GM21786 (cell line): ENCODE results near the gene BORCS5.
"Not testable (repeated sequence)": the region's sequence is repeated elsewhere in the genome, so short reads cannot be mapped to it uniquely, and the experiment has no call there.

ENCODE experiments used
- ATAC-seq: cut with Tn5 transposase; IDR thresholded peaks from one replicate; pipeline ENCODE4 v1.9.1; 2021; ENCODE audit not compliant: unreplicated experiment

BORCS5 gene

DNA sequence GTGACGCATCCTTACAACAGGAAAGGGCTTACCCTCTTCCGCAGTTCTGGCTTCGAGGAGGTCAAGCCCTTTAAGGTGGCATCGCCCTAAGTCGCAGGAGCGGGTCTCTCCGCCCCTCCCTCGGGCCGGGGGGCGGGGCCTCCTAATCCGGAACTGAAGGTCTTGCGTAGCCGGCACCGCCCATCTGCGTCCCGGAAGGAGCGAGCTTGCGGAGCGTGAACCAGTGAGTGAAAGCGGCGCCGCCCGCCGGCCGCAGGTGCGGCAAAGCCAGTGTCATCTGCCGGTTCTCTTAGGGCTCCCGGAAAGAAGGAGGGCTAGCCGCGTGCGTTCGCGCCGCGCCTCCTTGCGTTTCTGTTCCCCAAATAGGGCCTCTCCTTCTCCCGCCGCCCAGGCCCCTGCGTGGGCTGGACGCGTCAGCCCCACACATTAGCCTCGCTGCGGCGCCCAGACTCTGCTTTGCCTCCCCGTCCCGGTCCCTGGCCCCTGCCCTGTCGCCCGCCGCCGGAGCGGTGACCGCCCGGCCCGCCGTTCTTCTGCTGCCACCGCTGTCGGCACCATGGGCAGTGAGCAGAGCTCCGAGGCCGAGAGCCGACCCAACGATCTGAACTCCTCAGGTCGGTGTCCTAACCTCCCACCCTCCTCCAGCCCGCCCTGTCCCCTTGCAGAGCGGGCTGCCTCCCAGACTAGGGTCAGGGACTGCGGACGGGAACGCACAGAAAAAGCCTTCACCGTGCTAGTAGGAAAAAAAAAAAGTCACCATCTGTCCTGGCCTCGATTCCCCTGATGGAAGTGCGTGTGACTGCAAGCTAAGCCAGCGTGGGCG, at the start of gene BORCS5:
Gene BORCS5, plus strand, starts transcription at position 183 of the 823 bp plus-strand sequence. Its CDS starts 374 bp downstream, at position 557.
- ATAC-seq = peak; percentile 82

DNA sequence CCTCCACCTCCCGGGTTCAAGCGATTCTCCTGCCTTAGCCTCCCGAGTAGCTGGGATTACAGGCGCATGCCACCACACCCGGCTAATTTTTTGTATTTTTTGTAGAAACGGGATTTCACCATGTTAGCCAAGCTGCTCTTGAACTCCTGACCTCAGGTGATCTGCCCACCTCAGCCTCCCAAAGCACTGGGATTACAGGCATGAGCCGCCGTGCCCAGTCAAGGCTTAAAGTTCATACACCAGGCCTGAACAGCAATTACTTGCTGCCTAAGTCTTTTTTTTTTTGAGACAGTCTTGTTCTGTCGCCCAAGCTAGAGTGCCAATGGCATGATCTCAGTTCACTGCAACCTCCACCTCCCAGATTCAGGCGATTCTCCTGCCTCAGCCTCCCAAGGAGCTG, 46.2 kb upstream of the BORCS5 start:
- ATAC-seq = not testable (repeated sequence)

DNA sequence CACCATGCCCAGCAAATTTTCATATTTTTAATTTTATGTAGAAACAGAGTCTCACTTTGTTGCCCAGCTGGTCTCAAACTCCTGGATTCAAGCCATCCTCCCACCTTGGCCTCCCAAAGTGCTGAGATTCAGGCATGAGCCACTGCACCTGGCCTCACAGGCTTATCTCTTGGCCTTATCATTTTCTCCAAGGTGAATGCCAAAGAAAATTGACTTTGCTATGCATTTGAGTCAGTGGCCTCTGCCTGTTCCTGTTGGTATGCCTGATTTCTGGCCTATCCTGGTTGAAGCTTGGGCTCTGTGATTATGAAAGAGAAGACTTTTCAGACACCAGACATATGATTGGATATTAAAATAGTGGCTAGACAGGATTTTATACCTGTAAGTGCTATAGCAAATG, 41.0 kb upstream of the BORCS5 start:
- no peak for ATAC-seq

DNA sequence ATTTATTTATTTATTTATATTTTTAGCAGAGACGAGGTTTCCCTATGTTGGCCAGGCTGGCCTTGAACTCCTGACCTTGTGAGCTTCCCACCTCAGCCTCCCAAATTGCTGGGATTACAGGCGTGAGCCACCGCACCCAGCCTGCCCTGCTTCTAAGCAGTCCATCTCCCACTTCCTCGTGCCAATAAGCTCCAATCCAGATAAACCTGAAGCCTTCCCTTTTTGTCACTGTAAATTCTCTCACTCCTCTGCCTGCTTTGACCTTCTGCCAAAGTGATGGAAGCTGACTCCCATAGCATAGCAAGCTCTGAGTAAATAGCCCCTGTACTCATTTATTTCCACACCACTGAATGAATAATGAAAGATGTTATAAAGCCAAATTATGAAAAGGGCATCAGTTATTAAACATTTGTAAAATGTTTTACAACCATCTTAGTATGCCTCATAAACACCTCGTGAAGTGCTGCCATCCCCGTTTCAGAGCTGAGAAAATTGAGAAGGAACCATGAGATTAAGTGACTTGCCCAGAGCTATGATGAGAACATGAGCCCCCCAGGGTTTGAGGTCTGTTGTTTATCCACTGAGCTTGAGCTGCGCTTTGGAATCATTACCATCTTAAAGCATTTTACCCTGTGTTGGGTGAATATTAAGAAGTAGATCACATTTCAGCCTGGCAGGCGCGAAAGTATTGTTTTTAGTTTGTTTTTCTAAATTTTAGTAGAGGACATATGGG, 37.3 kb upstream of the BORCS5 start:
- no peak for ATAC-seq

DNA sequence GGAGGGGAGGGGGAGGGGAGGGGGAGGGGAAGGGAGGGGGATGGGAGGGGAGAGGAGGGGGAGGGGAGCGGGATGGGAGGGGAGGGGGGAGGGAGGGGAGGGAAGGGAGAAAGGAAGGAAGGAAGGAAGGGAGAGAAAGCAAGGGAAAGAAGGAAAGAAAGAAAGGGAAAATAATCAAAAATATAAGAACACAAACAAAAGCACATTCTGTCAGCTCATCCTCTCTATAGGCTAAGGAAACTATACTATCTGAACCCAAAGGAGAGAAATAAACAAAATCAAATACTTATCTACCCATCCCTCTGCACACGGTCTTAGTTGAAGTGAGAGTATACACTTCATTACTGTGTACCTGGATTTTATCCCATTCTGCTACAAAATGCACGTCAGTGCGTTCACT, 33.8 kb upstream of the BORCS5 start:
- no peak for ATAC-seq

DNA sequence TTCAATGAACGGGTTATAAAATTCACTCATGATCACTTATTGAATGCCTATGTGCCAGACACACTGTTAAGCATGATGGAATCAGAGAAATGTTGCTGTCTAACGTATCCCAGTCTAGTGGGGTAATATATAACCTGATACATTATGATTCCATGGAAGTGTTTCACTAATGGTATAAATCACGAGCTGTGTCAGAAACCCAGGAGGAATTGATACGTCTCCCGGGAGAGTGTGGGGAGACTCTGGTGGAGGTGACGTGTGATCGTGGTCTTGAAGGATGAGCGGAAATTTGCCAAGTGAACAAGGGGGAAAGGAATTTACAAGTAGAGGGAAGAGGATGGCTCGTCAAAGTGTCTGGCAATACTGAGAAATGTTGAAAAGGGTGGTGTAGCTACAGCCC, 33.3 kb upstream of the BORCS5 start:
- no peak for ATAC-seq

DNA sequence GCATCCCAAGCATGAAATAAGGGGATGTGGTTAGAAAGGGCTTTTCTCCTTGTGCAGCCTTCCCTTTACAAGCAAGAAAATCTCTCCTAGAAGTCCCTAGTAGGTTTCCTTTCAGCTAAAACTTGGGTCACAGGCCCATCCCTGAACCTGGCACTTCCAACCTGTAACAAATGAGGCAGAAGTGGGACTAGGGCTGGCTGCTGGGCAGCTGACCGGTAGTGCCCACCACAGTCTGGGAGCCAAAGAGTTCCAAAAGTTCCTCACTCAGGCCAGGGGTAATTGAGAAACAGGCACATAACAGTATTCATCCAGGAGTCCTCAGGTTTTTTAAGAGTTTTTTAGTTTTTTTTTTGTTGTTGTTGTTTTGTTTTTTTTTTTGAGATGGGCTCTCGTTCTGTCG, 30.6 kb upstream of the BORCS5 start:
- no peak for ATAC-seq

DNA sequence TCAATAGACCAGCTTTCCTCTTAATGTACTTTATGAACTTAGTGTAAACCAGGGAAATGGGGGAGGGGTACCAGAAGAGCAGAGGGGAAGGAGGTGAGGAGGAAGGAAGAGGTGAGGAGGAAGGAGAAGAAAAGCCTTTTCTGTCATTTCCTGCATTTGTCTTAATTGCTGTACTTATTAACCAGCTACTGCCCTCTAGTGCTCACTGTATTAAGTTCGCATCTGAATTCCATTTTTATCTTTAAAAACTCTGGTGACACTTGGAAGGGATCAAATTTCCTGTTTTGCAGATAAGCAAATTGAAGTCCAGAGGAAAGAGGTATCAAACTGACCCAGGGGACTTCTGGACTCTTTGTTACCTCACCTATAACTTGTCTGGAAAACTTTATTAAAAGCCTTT, 29.1 kb upstream of the BORCS5 start:
- ATAC-seq = no peak

DNA sequence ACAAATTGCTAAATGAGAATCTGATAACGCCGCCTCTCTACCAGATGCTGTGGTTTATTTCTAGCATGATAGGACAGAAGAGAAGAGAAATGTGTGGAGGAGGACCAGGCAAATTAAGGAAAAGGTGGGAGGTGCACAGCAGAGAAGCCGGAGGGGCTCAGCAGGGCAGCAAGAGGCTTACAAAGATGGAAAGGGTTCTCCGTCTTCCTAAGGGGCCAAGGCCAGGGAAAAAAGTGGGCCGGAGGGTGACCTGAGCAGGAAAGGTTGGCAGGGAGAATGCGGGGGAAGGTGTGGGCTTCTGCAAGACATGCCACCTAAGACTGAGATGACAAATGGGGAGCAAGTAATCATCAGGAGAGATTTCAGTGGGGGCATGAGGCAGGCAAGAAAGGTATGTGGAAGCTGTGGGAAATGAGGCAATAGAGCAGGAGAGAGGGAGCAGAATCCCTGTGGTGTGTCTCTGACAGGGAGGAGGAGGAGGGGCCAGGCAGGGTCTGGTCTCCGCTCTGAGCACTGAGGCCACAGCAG, 25.6 kb upstream of the BORCS5 start:
- no peak for ATAC-seq

DNA sequence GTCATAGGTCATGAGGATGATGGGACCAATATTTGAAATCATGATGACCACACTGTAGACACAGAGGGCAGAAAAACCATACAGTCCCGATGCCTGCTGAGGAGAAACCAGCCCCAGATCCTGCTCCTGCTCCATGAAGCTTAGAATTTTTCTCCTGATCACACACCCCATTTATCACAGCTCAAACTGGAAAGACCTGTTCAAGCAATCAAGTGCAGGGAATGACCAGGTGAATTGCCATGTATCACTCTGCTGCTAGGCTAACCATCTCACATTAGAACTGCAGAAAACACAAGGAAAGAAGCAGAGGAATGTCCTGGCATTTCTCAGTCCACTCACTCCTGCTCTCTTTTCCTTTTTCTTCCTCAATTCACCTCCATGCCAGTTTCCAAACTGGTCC, 25.0 kb upstream of the BORCS5 start:
- ATAC-seq = no peak

DNA sequence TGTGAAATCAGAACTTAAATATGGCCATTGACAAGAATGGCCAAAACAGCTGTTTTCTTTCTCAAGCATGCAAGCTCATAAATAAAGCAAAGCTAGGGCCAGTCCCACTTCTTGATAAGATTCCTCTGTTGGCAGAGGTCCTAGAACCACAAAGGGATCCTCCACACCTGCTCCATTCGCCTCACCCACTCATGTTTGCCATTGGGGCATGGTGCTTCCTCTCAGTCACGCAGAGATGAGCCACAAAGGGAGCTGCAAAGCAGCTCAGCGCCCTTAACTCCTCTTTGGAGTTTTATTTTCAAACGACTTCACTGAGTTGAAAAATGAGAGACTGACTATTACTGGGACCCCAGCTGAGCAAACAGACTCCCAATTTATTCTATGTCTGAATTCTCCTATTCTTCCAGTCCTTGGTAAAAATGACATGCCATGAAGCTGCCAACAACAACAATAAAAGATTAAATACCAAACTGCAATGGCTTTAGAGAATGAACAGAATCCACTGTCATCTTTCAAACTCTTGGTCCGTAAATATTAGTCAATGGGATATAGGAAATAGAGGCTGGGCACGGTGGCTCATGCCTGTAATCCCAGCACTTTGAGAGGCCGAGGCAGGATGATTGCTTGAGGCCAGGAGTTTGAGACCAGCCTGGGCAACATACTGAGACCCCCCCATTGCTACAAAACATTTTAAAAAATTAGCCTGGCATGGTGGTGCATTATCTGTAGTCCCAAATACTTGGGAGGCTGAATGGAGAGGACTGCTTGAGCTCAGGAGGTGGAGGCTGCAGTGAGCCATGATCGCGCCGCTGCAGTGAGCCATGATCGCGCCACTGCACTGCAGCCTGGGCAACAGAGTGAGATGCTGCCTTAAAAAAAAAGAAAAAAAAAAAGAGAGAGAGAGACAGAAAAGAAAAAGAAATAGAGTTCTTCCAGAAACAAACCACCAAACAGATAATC, 23.2 kb upstream of the BORCS5 start:
- no peak for ATAC-seq

DNA sequence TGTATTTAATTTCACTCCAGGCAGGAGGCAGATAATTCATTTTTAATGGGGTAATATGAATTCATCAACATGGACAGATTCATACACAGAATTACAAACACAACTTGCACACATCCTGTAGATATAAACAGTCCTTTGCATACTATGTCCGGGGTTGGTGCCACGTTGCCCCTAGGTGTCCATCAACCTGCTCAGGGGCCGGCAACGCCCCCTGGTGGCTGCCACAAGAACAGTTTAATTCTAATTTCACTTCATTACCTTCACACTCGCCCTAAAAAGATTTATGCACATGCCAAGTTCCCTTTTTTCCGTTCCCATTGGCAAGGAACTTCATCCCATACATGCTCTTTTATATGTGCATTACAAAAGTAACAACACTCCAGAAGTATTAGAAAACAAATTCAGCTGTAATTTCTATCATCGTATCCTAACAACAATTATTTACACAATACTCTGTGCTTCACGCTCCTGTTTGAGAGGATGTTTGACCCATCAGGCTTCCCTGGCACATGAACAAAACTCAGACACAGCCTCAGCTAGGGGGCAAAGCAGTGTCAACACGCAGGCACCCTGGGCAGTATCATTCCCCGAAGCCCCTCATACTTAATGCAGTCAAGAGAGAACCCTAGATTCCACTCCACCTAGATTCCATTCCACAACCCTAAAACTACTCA, 22.4 kb upstream of the BORCS5 start:
- no peak for ATAC-seq

DNA sequence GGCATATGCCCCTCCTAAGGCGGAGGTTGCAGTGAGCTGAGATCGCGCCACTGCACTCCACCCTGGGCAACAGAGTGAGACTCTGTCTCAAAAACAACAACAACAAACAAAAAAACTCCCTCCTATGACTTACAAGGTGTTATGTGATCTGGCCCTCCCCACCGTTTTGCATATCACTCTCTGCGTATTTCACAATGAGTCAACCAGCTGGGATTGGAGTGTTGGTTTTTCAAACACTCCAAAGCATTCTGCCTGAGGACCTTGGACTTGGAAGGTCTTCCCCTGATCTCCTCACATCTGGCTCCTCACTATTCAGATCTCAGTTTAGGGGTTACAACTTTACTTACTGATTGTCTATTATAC, 20.8 kb upstream of the BORCS5 start:
- no peak for ATAC-seq

DNA sequence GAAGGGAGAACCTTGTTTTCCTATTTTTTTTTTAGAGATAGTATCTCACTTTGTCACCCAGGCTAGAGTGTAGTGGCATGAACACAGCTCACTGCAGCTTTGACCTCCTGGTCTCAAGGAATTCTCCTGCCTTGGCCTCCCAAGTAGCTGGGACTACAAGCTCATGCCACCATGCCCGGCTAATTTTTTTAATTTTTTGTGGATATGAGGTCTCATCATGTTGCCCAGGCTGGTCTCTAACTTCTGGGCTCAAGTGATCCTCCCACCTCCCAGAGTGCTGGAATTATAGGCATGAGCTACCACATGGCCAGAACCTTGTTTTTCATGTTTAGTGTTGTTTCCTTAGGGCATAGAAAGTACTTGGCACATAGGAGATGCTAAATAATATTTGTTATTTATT, 20.4 kb upstream of the BORCS5 start:
- ATAC-seq = no peak

DNA sequence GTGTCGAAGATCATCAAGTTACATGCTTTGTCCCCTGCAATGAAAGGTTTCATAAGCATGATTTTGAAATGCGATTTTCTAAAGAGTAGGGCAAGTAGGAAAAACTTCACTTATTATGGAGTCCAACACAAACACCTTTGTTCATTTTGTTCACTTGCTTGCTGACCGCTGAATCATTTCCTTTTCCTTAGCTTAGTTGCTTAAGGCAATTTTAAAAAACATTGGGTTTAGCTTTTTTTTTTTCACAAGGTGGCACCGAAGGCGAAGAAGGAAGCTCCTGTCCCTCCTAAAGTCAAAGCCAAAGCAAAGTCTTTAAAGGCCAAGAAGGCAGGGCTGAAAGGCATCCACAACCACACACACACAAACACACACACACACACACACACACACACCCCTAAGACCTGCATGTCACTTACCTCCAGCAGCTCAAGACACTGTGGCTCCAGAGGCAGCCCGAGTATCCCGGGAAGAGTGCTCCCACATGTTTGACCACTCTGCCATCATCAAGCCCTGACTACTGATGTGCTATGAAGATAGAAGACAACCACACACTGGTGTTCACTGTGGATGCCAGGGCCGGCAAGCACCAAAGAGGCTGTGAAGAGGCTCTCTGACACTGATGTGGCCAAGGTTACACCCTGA, 18.2 kb upstream of the BORCS5 start:
- no peak for ATAC-seq

DNA sequence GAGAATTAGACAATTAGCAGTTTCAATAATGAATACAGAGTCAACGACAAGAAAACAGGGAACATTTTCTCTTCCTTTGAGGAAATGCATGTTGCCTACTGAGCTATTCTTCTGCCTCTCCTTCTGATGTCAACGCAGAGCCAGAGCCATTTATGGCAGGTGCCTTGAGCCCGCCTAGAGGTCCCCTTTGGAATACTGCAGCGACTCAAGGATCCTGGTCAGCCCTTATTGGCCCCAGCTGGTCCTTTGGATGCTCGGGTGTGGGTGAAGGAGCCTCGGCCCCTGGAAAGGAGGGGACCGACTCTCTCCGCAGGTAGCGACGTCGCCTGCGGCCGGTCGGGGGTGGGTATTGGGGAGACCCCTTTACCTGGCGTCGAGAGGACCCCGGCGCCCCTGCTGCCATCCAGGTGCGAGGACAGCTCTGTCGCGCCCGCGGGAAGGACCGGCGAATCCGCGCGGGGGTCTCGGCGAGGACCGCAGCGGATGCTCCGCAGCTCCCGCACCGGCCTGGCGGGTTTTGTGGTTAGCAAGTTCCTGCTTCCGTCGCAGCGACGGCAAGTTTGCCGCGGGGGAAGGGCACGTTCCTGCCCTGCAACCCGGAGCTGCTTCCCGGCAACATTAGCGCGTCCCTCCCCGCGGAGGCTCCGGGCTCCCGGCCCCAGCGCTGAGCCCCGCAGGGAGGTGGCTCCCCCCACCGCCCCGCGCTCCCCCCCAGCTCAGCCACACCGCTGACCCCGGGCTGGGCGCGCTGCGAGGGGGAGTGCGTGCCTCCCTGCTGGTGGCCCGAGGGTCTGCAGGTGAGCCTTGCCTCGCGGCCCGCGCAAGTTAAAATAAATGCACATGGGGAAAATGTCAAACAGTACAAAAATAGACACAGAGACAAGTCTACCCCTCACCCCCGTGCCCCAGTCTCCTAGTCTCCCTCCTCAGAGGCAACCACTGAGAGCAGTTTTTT, 6.9 kb upstream of the BORCS5 start, which contains the start of gene MANSC1:
Gene MANSC1, minus strand, starts transcription at position 532 of the 955 bp plus-strand sequence. CDS start 6,928 bp downstream, outside the sequence.
- no peak for ATAC-seq

DNA sequence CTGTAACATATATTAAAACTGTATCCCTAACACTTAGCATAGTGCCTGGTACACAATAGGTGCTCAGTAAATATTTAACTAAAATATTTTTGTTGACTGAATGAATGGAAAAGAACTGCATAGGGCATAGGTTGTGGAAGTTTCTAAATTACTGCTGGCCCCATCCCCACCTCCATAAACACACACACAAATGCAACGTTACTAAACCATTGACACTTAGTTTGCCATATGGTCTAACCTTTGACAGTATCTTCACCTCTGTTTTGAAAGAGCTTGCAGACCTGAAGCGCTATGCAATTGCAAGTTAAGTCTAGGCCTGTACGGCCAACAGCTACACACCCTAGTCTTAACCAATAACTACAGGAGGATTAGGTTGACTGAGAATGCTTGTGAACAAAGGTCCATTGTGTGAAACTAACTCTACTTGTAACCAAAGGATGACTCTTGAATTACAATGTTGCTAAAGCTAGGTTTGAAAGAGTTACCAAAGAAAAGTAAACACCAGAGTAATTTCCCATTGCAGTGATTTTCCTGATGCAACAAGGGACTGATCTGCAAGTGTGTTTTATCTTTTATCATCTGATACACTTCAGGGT, 5.9 kb upstream of the BORCS5 start:
- no peak for ATAC-seq

DNA sequence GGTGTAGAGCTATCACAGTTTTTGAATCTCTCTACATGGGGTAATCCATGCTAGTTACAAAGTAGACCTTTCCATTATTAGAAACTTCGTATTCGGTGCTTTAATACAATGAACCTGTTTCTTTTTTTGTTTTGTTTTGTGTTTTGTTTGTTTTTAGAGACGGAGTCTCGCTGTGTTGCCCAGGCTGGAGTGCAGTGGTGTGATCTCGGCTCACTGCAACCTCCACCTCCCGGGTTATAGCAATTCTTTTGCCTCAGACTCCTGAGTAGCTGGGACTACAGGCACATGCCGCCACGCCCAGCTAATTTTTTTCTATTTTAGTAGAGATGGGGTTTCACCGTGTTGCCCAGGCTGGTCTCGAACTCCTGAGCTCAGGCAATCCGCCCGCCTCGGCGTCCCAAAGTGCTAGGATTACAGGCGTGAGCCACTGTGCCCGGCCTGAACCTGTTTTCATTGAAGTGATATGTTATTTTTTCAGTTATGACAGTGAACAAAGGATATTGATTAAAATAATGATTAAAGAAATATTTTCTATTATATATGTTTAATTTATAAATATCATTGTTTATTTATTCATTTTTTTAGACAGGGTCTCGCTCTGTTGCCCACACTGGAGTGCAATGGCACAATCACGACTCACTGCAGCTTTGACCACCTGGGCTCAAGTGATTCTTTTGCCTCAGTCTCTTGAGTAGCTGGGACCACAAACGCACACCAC, 5.3 kb upstream of the BORCS5 start:
- ATAC-seq = not testable (repeated sequence)
